HepG2 (cell line): ENCODE results near the gene KAZN. TPM values are rescaled to one million over a fixed set of nuclear protein-coding genes. Genes with fewer than 3 reads are reported as not detected.

Experiments
- ATAC-seq: fragments of 200-7000 bp; cut with Tn5 transposase; 3 replicates; pipeline ENCODE4 v1.9.1; 2020; ENCODE audit warnings: mild to moderate bottlenecking, moderate library complexity
- BruUV-seq: library from RNA; stranded (reverse); fragments of 400-500 nt; replicated peaks from 2 replicates; lab custom pipeline; 2021; lab: Mats Ljungman, UMichigan
- CTCF ChIA-PET: fragments of 300-600 bp; formaldehyde crosslinking; extraction: SDS; loops from one replicate; lab custom pipeline; 2021; ENCODE audit warnings: low total read pairs, inconsistent platforms, low intra/inter-chr PET ratio; lab: Yijun Ruan, JAX
- POLR2A ChIA-PET: fragments of 350-600 bp; sonication (Branson Sonifier 250); formaldehyde crosslinking; loops from one replicate; lab custom pipeline; 2020; ENCODE audit warnings: antibody characterized with exemption, inconsistent platforms; lab: Yijun Ruan, JAX
- DNase-seq: peaks from one replicate; pipeline ENCODE4 v3.0.0-alpha.2; 2015; ENCODE audit warnings: low spot score
- FAIRE-seq: peaks from 3 replicates; lab custom pipeline; 2011; peaks lifted over from hg19 to GRCh38; lab: Jason Lieb, UNC
- H2AFZ ChIP-seq: one replicate; pipeline ENCODE4 v1.6.1; 2011; ENCODE audit warnings: low read length, inconsistent platforms
- H3K27ac ChIP-seq: fragments of 300-600 bp; 3 replicates; pipeline ENCODE4 v1.8.0; 2011; ENCODE audit warnings: mixed run types, mild to moderate bottlenecking, mixed read lengths, low read length, inconsistent platforms; ENCODE audit not compliant: insufficient read depth; ENCODE audit errors: extremely low read length
- H3K27me3 ChIP-seq, 2 experiments: fragments of 200-600 bp in 1 of 2; 2 replicates in 1 of 2; 3 replicates in 1 of 2; pipeline versions ENCODE4 v1.6.0 to v1.8.0; 2011; ENCODE audit warnings: low read length in 2 of 2, mild to moderate bottlenecking in 2 of 2, moderate library complexity in 2 of 2, inconsistent platforms in 1 of 2; ENCODE audit not compliant: insufficient read depth in 2 of 2, control insufficient read depth in 1 of 2
- H3K36me3 ChIP-seq, 2 experiments: fragments of 200-600 bp in 1 of 2; replicated peaks in 1 of 2; 2 replicates in 1 of 2; 3 replicates in 1 of 2; pipeline versions ENCODE4 v1.5.1 to v1.8.0; 2011; ENCODE audit warnings: low read length in 2 of 2, inconsistent platforms in 1 of 2; ENCODE audit not compliant: insufficient read depth in 2 of 2, control insufficient read depth in 1 of 2
- H3K4me1 ChIP-seq: 2 replicates; pipeline ENCODE4 v1.5.1; 2012; ENCODE audit warnings: low read length, inconsistent platforms; ENCODE audit not compliant: insufficient read depth
- H3K4me2 ChIP-seq: 2 replicates; pipeline ENCODE4 v1.6.0; 2011; ENCODE audit warnings: low read depth, low read length, inconsistent platforms
- H3K4me3 ChIP-seq, 3 experiments: fragments of 200-600 bp in 1 of 3; sonication (generic), shearing (Covaris generic) in 1 of 3; replicated peaks in 1 of 3; 2 replicates each; pipeline ENCODE4 v1.5.1; 2011 to 2016; ENCODE audit warnings: low read length in 3 of 3, inconsistent platforms in 2 of 3, low read depth in 2 of 3, mild to moderate bottlenecking in 2 of 3, control low read depth in 1 of 3, mixed read lengths in 1 of 3; ENCODE audit not compliant: insufficient read depth in 1 of 3
- H3K79me2 ChIP-seq: one replicate; pipeline ENCODE4 v1.6.1; 2011; ENCODE audit warnings: low read length, inconsistent platforms; ENCODE audit not compliant: insufficient read depth
- H3K9ac ChIP-seq: 2 replicates; pipeline ENCODE4 v1.6.0; 2011; ENCODE audit warnings: mild to moderate bottlenecking, low read depth, low read length, inconsistent platforms; ENCODE audit not compliant: insufficient read depth
- H3K9me3 ChIP-seq: 2 replicates; pipeline ENCODE4 v1.5.1; 2012; ENCODE audit warnings: mild to moderate bottlenecking, low read length
- H4K20me1 ChIP-seq: 2 replicates; pipeline ENCODE4 v1.6.0; 2011; ENCODE audit warnings: inconsistent platforms, mild to moderate bottlenecking, low read length, moderate library complexity; ENCODE audit not compliant: insufficient read depth
- ARID2 ChIP-seq: sonication (generic); formaldehyde crosslinking; IDR thresholded peaks from 2 replicates; pipeline ENCODE4 v1.8.1; 2022; ENCODE audit warnings: mild to moderate bottlenecking, missing genetic modification reagents, borderline replicate concordance
- ATM ChIP-seq: fragments of 450-650 bp; IDR thresholded peaks from 2 replicates; pipeline ENCODE4 v1.7.1; 2017; ENCODE audit warnings: mild to moderate bottlenecking, borderline replicate concordance
- BATF2 ChIP-seq: sonication (generic); formaldehyde crosslinking; IDR thresholded peaks from 2 replicates; pipeline ENCODE4 v1.8.0; 2022; ENCODE audit warnings: mild to moderate bottlenecking, missing genetic modification reagents, moderate library complexity
- GLMP ChIP-seq: sonication (generic); formaldehyde crosslinking; IDR thresholded peaks from 2 replicates; pipeline ENCODE4 v1.9.0; 2021; ENCODE audit warnings: missing genetic modification reagents, mild to moderate bottlenecking, borderline replicate concordance
- HOXA7 ChIP-seq: sonication (generic); formaldehyde crosslinking; IDR thresholded peaks from 2 replicates; pipeline ENCODE4 v1.8.1; 2022; ENCODE audit warnings: mild to moderate bottlenecking, missing genetic modification reagents, moderate library complexity
- SOX13 ChIP-seq, 3 experiments: fragments of 450-650 bp in 1 of 3; sonication (generic) in 1 of 3; formaldehyde crosslinking in 1 of 3; IDR thresholded peaks in 2 of 3; conservative IDR thresholded peaks in 1 of 3; 2 replicates each; pipeline versions ENCODE4 v1.5.0 to v1.6.1; 2016 to 2020; ENCODE audit warnings: antibody characterized with exemption in 1 of 3, mild to moderate bottlenecking in 1 of 3, missing compliant biosample characterization in 1 of 3, missing genetic modification reagents in 1 of 3, moderate library complexity in 1 of 3
- SUZ12 ChIP-seq: fragments of 150-350 bp; IDR thresholded peaks from 2 replicates; pipeline ENCODE4 v1.6.1; 2014; ENCODE audit warnings: low read depth, low read length
- ZNF101 ChIP-seq: sonication (generic); formaldehyde crosslinking; IDR thresholded peaks from 2 replicates; pipeline ENCODE4 v1.4.0; 2020; ENCODE audit warnings: mild to moderate bottlenecking, low read depth, missing genetic modification reagents, borderline replicate concordance
- ZNF275 ChIP-seq: sonication (generic); formaldehyde crosslinking; IDR thresholded peaks from 2 replicates; pipeline ENCODE4 v1.8.0; 2022; ENCODE audit warnings: missing genetic modification reagents, mild to moderate bottlenecking, inconsistent platforms, borderline replicate concordance
- ZNF343 ChIP-seq: sonication (generic); formaldehyde crosslinking; IDR thresholded peaks from 2 replicates; pipeline ENCODE4 v1.4.0; 2020; ENCODE audit warnings: mild to moderate bottlenecking, missing genetic modification reagents
- ZNF512 ChIP-seq: sonication (generic); formaldehyde crosslinking; IDR thresholded peaks from 2 replicates; pipeline ENCODE4 v1.4.0; 2020; ENCODE audit warnings: mild to moderate bottlenecking, missing genetic modification reagents
- ZNF530 ChIP-seq: sonication (generic); formaldehyde crosslinking; IDR thresholded peaks from 2 replicates; pipeline ENCODE4 v1.5.0; 2020; ENCODE audit warnings: low read depth, mild to moderate bottlenecking, missing genetic modification reagents
- WGBS: methylation state at CpG from one replicate; pipeline ENCODE4 v1.1.6; 2017; ENCODE audit warnings: low lambda C conversion rate; 5-methylcytosine and 5-hydroxymethylcytosine counted together
- in situ Hi-C: cut with HindIII; loops from 2 replicates; pipeline ENCODE4 v1.10.0; 2017; ENCODE audit warnings: low pct_unique_long_range_greater_than_20kb; ENCODE audit not compliant: extremely low pct_ligation_motif_present
- intact Hi-C: fragments of 100-400 bp; cut with micrococcal nuclease; formaldehyde crosslinking; loops from one replicate; pipeline ENCODE4 v1.10.0; 2022; ENCODE audit not compliant: unreplicated experiment
- polyA plus RNA-seq, 8 experiments: library from polyadenylated mRNA; depleted of rRNA in 3 of 8; stranded (reverse) in 7 of 8; unstranded in 1 of 8; fragments of >200 nt; fragmentation: Illumina TruSeq in 4 of 8; extraction: Trizol in 4 of 8; gene quantifications; 2 replicates each; pipeline versions ENCODE4 v1.2.1 to v1.2.3, GENCODE V29; 2011 to 2016; ENCODE audit warnings: low read depth in 4 of 8, missing spikeins in 1 of 8, mixed read lengths in 1 of 8; ENCODE audit not compliant: insufficient read depth in 1 of 8
- total RNA-seq, 5 experiments: library from RNA; depleted of rRNA; stranded (reverse); fragments of >200 nt; fragmentation: Illumina TruSeq; extraction: Trizol; gene quantifications; 2 replicates each; pipeline ENCODE4 v1.2.3, GENCODE V29; 2016; ENCODE audit warnings: low read depth in 1 of 5

The KAZN gene
- total and polyA plus RNA-seq, 2 of the 13 experiments (the other 11 are each of a cell fraction or from before 2014, with no cell fraction given): 10.4 to 13.5 TPM

GRCh38 chr1:15141935-15142539, 543.6 kb downstream of the KAZN start:
- H3K4me2 ChIP-seq: no peak overlapping the region
- 82% methylated on average over 1 of the region's 6 CpGs for WGBS
- no TSS peak for BruUV-seq
- no peak overlapping the region for H3K9ac ChIP-seq
- DNase-seq (no peak), ATAC-seq (no peak), FAIRE-seq (no peak)
- H3K4me1 ChIP-seq: peaks cover 77% of the 10 kb centered on the region
- no peak overlapping the region for H2AFZ ChIP-seq
- H3K27me3 ChIP-seq: no peaks in the 10 kb centered on the region
- in situ Hi-C loops: no loop called here
- intact Hi-C loops: no loop called here
- POLR2A ChIA-PET: no interaction called here
- H3K79me2 ChIP-seq: peaks cover 4% of the 10 kb centered on the region
- TF ChIP-seq ZNF343 (no peak), BATF2 (no peak), SUZ12 (no peak), HOXA7 (CRISPR knock-in tag) (no peak), ZNF275 (no peak), ARID2 (no peak), ATM (no peak), ZNF512 (CRISPR knock-in tag) (no peak), ZNF101 (CRISPR knock-in tag) (no peak), SOX13 (IDR thresholded peaks at IDR 0.05) (no peak), SOX13 (CRISPR knock-in tag; conservative IDR thresholded peaks at IDR 0.05 in 1 of 2, IDR thresholded peaks at IDR 0.05 in 1 of 2) (no peak), GLMP (no peak), ZNF530 (CRISPR knock-in tag) (no peak)
- no peak overlapping the region for H3K4me3 ChIP-seq
- H4K20me1 ChIP-seq: no peaks in the 10 kb centered on the region
- no peaks in the 10 kb centered on the region for H3K9me3 ChIP-seq
- H3K36me3 ChIP-seq: no peaks in the 10 kb centered on the region; a peak in 1 of 5 replicates
- CTCF ChIA-PET: no interaction called here
- no peak overlapping the region for H3K27ac ChIP-seq
